D721Med (cell line): ENCODE data around the gene ADAM22.

Experiments used
- DNase-seq: peaks from one replicate; pipeline ENCODE4 v3.0.0; 2011; ENCODE audit warnings: low spot score; ENCODE audit not compliant: insufficient read length
- FAIRE-seq: peaks from 2 replicates; lab custom pipeline; 2011; peaks lifted over from hg19 to GRCh38; lab: Jason Lieb, UNC
- TF ChIP-seq, protein P1 (sequence below): IDR thresholded peaks from 2 replicates; pipeline ENCODE4 v1.5.1; 2012; ENCODE audit warnings: mild to moderate bottlenecking, control low read depth; ENCODE audit not compliant: insufficient read depth; ENCODE audit errors: missing control alignments

The ADAM22 gene

GRCh38 chr7:87999261-87999660, 65.2 kb downstream of the ADAM22 start:
- DNase-seq: no peak
- TF ChIP-seq, protein P1, sequence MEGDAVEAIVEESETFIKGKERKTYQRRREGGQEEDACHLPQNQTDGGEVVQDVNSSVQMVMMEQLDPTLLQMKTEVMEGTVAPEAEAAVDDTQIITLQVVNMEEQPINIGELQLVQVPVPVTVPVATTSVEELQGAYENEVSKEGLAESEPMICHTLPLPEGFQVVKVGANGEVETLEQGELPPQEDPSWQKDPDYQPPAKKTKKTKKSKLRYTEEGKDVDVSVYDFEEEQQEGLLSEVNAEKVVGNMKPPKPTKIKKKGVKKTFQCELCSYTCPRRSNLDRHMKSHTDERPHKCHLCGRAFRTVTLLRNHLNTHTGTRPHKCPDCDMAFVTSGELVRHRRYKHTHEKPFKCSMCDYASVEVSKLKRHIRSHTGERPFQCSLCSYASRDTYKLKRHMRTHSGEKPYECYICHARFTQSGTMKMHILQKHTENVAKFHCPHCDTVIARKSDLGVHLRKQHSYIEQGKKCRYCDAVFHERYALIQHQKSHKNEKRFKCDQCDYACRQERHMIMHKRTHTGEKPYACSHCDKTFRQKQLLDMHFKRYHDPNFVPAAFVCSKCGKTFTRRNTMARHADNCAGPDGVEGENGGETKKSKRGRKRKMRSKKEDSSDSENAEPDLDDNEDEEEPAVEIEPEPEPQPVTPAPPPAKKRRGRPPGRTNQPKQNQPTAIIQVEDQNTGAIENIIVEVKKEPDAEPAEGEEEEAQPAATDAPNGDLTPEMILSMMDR: no peak
- FAIRE-seq: no peak

DNA sequence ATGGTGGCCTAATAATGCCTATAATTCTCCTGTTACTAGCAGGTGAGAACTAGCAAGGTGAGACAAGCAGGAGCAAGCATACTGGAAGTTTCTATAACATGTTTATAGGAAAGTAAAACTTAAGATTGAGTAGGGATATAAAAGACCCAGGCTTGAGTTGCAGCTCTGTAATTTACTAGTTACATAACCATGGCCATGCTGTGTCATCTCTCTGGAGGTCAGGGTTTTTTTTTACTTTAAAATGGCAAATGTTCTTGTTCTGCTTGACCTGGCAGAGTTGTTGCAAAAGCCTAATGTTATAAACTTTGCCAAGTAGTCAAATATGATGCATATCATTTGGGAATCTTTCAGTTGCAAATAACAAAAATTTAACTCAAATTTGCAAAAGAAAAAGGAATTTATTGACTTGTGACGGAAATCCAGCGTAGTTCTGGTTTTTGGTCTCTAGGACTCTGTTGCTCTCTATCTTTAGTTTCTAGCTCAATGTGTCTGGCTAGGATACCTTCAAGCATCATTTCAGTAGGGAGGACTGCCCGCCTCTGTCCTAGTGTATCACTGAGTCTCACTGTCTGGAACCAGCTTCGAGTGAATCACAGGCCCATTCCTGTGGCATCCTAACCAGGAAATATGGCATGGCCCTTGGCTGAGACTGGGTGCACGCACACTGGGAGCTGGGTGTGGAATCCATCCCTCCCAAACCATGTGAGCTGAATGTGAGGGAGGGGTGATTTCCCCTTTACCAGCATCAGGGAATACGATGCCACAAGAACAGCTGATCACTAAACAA, 67.9 kb downstream of the ADAM22 start:
- TF ChIP-seq, protein P1: no peak
- FAIRE-seq (no peak), DNase-seq (no peak)

- TF ChIP-seq, protein P1: no peak
- no peak for DNase-seq
- no peak for FAIRE-seq
Observed at GRCh38 chr7:88002617-88003016, 68.6 kb downstream of the ADAM22 start.

- DNase-seq (no peak), FAIRE-seq (no peak)
- TF ChIP-seq, protein P1: no peak
Observed at GRCh38 chr7:88003581-88003980, 69.5 kb downstream of the ADAM22 start.

- TF ChIP-seq, protein P1: no peak
- no peak for DNase-seq
- no peak for FAIRE-seq
Observed at GRCh38 chr7:88005191-88005590, 71.1 kb downstream of the ADAM22 start.

DNA sequence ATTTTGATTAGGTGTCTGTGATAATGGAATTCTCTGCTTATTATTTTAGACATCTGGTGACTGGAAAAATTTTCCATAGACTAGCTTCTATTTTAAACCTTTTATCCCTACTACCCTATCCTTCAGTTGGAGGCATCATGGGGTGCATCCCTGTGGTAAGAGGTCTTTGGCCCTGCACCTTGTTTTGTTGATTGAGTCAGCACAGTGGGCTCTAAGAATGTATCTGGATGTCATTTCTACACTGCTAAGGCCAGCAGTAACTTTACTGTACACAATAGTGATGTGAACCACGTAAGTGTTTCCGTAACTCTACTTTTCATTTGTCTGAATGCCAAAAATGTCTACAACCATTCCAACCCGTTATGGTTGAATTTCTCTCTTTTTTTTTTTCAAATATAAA, 75.6 kb downstream of the ADAM22 start:
- TF ChIP-seq, protein P1: no peak
- FAIRE-seq (no peak), DNase-seq (no peak)

- FAIRE-seq (no peak), DNase-seq (no peak)
- TF ChIP-seq, protein P1: no peak
Observed at GRCh38 chr7:88012086-88012485, 78.0 kb downstream of the ADAM22 start.
